Measurements from ENCODE around the gene MIER2.
"Not testable (repeated sequence)": the region's sequence is repeated elsewhere in the genome, so short reads cannot be mapped to it uniquely, and the experiment has no call there.

DNA sequence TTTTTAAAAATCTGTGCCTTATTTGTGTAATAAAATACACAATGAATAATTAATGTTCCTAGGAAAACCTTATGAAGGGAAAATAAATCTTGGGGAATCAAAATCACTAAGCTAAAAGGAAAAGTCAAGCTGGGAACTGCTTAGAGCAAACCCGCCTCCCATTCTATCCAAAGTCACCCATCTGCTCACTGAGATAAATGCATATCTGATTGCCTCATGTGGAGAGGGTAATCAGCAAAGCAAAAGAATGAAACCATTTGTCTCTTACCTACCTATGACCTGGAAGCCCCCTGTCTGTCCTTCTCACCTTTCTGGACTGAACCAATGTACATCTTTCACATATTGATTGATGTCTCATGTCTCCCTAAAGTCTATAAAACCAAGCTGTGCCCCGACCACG, 87.8 kb downstream of the MIER2 start:
- TF ChIP-seq JUND (IDR thresholded peaks at IDR 0.05); SP1 (IDR thresholded peaks at IDR 0.05); RAD21 (IDR thresholded peaks at IDR 0.05); FOXA2 (IDR thresholded peaks at IDR 0.05); YY1 (IDR thresholded peaks at IDR 0.05); GABPA (IDR thresholded peaks at IDR 0.05 in 1 of 2, conservative IDR thresholded peaks at IDR 0.05 in 1 of 2): not testable (repeated sequence)
- TF ChIP-seq, protein P1, sequence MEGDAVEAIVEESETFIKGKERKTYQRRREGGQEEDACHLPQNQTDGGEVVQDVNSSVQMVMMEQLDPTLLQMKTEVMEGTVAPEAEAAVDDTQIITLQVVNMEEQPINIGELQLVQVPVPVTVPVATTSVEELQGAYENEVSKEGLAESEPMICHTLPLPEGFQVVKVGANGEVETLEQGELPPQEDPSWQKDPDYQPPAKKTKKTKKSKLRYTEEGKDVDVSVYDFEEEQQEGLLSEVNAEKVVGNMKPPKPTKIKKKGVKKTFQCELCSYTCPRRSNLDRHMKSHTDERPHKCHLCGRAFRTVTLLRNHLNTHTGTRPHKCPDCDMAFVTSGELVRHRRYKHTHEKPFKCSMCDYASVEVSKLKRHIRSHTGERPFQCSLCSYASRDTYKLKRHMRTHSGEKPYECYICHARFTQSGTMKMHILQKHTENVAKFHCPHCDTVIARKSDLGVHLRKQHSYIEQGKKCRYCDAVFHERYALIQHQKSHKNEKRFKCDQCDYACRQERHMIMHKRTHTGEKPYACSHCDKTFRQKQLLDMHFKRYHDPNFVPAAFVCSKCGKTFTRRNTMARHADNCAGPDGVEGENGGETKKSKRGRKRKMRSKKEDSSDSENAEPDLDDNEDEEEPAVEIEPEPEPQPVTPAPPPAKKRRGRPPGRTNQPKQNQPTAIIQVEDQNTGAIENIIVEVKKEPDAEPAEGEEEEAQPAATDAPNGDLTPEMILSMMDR (IDR thresholded peaks at IDR 0.05; ENCODE audit: low read depth, low read length, missing input control): not testable (repeated sequence)
- TF ChIP-seq, protein P2, sequence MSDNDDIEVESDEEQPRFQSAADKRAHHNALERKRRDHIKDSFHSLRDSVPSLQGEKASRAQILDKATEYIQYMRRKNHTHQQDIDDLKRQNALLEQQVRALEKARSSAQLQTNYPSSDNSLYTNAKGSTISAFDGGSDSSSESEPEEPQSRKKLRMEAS (IDR thresholded peaks at IDR 0.05): not testable (repeated sequence)
- TF ChIP-seq, protein P3, sequence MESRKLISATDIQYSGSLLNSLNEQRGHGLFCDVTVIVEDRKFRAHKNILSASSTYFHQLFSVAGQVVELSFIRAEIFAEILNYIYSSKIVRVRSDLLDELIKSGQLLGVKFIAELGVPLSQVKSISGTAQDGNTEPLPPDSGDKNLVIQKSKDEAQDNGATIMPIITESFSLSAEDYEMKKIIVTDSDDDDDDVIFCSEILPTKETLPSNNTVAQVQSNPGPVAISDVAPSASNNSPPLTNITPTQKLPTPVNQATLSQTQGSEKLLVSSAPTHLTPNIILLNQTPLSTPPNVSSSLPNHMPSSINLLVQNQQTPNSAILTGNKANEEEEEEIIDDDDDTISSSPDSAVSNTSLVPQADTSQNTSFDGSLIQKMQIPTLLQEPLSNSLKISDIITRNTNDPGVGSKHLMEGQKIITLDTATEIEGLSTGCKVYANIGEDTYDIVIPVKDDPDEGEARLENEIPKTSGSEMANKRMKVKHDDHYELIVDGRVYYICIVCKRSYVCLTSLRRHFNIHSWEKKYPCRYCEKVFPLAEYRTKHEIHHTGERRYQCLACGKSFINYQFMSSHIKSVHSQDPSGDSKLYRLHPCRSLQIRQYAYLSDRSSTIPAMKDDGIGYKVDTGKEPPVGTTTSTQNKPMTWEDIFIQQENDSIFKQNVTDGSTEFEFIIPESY (IDR thresholded peaks at IDR 0.05): not testable (repeated sequence)

Measured in liver (tissue), 3 donors.